ENCODE data around the gene GALNT3.

GALNT3 gene

DNA sequence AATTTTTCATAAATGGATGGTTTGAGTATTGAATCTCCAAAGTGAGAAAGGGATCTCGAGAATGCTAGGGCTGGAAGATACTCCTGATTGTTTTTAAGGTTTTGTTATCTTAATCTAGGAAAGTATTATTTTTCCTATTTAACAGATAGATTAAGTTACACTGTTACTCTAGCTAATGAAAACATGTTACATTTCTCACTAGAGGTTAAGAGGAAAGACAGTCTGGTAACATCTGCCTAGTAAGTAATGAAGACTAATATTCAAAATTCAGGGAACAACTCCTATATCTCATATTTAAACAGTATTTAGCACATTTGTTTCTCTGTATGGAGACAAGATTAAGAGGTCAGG lies 2.0 kb downstream of the GALNT3 start:
- no peak for DNase-seq (ENCODE audit: low read depth)
- TF ChIP-seq, protein P1, sequence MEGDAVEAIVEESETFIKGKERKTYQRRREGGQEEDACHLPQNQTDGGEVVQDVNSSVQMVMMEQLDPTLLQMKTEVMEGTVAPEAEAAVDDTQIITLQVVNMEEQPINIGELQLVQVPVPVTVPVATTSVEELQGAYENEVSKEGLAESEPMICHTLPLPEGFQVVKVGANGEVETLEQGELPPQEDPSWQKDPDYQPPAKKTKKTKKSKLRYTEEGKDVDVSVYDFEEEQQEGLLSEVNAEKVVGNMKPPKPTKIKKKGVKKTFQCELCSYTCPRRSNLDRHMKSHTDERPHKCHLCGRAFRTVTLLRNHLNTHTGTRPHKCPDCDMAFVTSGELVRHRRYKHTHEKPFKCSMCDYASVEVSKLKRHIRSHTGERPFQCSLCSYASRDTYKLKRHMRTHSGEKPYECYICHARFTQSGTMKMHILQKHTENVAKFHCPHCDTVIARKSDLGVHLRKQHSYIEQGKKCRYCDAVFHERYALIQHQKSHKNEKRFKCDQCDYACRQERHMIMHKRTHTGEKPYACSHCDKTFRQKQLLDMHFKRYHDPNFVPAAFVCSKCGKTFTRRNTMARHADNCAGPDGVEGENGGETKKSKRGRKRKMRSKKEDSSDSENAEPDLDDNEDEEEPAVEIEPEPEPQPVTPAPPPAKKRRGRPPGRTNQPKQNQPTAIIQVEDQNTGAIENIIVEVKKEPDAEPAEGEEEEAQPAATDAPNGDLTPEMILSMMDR (IDR thresholded peaks at IDR 0.05; ENCODE audit: control insufficient read depth, insufficient read depth, low read depth, low read length, missing control alignments): no peak
- no peak overlapping the region for H3K4me3 ChIP-seq (ENCODE audit: control insufficient read depth, low read depth, low read length)

DNA sequence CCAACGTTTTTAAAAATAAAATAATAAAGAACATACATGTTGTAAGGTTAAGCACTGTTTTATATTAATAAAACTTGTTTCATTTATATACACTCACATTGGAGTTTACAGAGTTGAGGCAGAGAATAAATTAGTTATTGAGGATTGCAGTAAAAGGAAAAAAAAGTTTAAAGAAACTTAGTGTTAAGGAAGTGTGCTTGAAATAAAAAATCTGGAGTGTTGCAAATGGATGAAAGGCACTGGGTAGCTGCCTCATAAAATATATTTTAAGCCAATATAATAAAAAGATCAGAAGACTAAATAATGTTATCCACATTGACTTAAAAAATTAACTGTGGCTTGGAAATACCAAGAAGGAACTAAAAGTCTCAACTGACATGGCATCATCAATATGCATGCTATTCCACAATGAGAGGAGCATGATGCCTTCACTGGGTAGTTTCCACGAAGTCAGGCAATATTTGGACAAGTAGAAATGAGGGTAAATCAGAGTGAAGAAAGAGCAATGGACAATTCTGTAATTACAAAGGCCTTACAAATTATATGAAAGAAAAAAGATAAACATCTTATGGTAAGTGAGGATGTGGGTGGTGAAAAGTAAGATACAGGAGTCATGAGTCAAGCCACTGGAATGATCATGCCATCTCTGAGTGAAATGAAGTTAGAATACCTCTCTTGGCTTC lies 2.5 kb downstream of the GALNT3 start:
- TF ChIP-seq, protein P1 (IDR thresholded peaks at IDR 0.05; ENCODE audit: control insufficient read depth, insufficient read depth, low read depth, low read length, missing control alignments): no peak
- H3K4me3 ChIP-seq (ENCODE audit: control insufficient read depth, low read depth, low read length): no peak overlapping the region
- DNase-seq (ENCODE audit: low read depth): no peak

DNA sequence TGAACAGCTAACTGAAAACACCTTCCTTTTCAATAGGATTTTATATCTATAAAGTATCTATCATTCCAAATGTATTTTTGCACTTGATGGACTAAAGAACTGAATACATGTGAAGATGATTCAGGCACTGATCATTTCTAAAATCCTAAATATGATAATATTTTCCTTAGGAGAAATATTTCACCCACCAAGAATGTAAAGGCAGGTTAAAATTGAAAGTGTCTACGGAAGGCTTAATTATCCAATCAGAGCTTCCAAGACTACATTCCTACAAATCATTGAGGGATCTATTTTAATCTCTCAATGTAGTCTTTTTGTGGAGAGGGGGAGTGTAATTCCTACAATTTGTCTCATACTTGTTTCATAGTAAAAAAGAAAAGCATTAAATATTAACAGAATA lies 3.6 kb downstream of the GALNT3 start:
- DNase-seq (ENCODE audit: low read depth): no peak
- no peak overlapping the region for H3K4me3 ChIP-seq (ENCODE audit: control insufficient read depth, low read depth, low read length)
- TF ChIP-seq, protein P1 (IDR thresholded peaks at IDR 0.05; ENCODE audit: control insufficient read depth, insufficient read depth, low read depth, low read length, missing control alignments): no peak

DNA sequence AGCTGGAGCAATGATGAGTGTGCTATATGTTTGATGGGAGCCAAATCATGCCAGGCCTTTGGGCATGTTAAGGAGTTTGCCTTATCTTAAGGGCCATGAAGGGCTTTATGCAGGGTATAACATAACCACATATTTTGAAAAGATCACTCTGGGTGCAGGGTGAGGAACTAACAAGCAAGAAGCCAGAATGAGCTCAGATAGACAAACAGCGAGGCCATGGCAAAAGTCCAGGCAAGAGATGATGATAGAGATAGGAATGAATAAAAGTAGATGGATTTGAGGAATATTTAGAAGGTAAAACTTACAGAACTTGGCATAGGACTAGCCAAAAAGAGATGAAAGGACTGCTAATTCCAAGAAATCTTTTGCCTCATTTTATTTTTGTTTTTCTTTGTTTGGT lies 6.7 kb downstream of the GALNT3 start:
- DNase-seq (ENCODE audit: low read depth): no peak
- no peak overlapping the region for H3K4me3 ChIP-seq (ENCODE audit: control insufficient read depth, low read depth, low read length)
- TF ChIP-seq, protein P1 (IDR thresholded peaks at IDR 0.05; ENCODE audit: control insufficient read depth, insufficient read depth, low read depth, low read length, missing control alignments): no peak

DNA sequence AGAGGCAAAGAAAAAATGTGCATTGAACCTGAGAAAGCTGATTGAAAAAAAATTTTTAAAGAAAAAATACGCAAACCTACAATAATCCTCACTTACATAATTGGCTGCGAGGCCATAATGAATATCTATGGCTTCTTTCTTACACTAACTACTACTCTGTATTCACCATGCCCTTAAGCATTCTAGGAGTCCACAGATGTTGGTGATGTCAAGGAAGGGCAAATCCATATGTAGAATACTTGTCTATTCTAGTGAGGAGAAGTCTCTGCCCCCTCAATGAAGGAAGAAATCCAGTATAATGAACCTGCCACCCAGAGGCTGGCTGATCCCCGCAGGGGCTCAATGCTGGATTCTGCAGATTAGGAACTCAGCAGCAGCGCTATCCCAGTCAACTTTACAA lies 14.3 kb downstream of the GALNT3 start:
- DNase-seq (ENCODE audit: low read depth): no peak
- H3K4me3 ChIP-seq (ENCODE audit: control insufficient read depth, low read depth, low read length): no peak overlapping the region
- TF ChIP-seq, protein P1 (IDR thresholded peaks at IDR 0.05; ENCODE audit: control insufficient read depth, insufficient read depth, low read depth, low read length, missing control alignments): no peak

DNA sequence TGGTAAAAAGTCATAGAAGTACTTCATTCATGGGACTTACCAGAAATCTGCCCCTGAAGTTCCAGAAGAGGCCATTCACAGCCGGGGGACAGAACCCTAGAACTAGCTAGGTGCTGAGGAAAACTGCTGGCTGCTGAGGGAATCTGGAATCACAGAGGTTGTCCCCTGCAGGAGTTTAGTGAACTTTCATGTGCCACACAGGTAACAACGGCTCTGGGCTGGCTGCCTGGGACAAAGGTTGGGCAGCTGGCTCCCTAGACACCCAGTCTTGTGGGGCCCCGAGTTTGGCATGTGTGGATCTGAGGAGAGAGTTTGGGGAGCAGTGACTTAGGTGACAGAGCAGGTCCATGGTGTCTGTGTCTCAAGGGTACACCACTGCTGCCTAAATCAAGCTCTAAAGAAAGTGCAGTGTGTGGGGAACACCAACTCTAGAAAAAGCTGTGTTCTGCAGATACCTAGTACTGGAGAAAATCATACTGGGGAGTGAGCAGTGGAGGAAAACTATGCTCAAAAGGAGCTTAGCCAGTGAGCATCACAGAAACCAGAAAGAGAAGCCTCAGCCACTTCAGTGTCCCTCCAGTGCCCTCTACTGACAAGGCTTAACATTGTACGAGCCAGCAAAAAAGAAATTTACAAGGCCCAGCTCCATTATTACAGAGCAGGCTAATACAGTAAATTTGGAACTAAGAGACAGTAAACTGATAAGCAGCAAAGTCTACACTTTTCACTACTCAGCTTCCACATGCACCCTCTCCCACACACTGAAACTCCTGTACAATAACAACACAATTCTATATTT lies 15.2 kb downstream of the GALNT3 start:
- DNase-seq (ENCODE audit: low read depth): no peak
- H3K4me3 ChIP-seq (ENCODE audit: control insufficient read depth, low read depth, low read length): no peak overlapping the region

More for the DNA sequence above, 15.2 kb downstream of the GALNT3 start:
- TF ChIP-seq, protein P1 (IDR thresholded peaks at IDR 0.05; ENCODE audit: control insufficient read depth, insufficient read depth, low read depth, low read length, missing control alignments): no peak
